ENCODE results near the gene SIGLEC5.

SIGLEC5 gene

GRCh38 chr19:51644636-51645271, 14.6 kb upstream of the SIGLEC5 start:
- H3K4me1 Mint-ChIP-seq (ENCODE audit: low read depth) = no peaks in the 10 kb centered on the region
- H3K27me3 Mint-ChIP-seq (ENCODE audit: low read depth) = peaks cover 10% of the 10 kb centered on the region
- H3K36me3 Mint-ChIP-seq (ENCODE audit: low read depth) = no peaks in the 10 kb centered on the region
- H3K4me3 Mint-ChIP-seq = no peak overlapping the region
- H3K9me3 Mint-ChIP-seq = no peaks in the 10 kb centered on the region
- no peak overlapping the region for H3K27ac Mint-ChIP-seq

GRCh38 chr19:51641648-51642047, 11.4 kb upstream of the SIGLEC5 start:
- H3K27ac Mint-ChIP-seq = no peak overlapping the region
- H3K4me3 Mint-ChIP-seq = no peak overlapping the region
- H3K4me1 Mint-ChIP-seq (ENCODE audit: low read depth) = no peaks in the 10 kb centered on the region
- H3K9me3 Mint-ChIP-seq = peaks cover 7% of the 10 kb centered on the region
- peaks cover 24% of the 10 kb centered on the region for H3K27me3 Mint-ChIP-seq (ENCODE audit: low read depth)
- no peaks in the 10 kb centered on the region for H3K36me3 Mint-ChIP-seq (ENCODE audit: low read depth)

DNA sequence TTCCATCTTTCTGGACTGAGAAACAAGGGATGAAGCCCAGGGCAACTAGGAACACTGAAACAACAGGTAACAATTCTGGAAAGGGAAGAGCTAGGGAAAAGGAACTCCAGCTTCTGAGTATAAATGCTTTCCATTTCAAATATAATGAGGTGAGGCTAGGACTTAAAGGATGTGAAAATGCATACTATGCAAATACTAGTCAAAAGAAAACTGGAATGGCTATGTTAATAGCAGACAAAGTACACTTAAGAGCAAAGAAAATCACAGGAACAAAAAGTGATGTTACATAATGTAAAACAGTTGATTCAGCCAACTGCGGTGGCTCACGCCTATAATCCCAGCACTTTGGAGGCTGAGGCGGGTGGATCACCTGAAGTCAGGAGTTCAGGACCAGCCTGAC, 10.2 kb upstream of the SIGLEC5 start:
- Mint-ChIP-seq H3K4me3 (no peak overlapping the region), H3K4me1 (ENCODE audit: low read depth) (no peaks in the 10 kb centered on the region), H3K27me3 (ENCODE audit: low read depth) (peaks cover 24% of the 10 kb centered on the region), H3K9me3 (peaks cover 7% of the 10 kb centered on the region), H3K36me3 (ENCODE audit: low read depth) (no peaks in the 10 kb centered on the region), H3K27ac (no peak overlapping the region)

- peaks cover 24% of the 10 kb centered on the region for H3K27me3 Mint-ChIP-seq (ENCODE audit: low read depth)
- no peak overlapping the region for H3K4me3 Mint-ChIP-seq
These were observed 9.7 kb upstream of the SIGLEC5 start for GRCh38 chr19:51639916-51640315.

DNA sequence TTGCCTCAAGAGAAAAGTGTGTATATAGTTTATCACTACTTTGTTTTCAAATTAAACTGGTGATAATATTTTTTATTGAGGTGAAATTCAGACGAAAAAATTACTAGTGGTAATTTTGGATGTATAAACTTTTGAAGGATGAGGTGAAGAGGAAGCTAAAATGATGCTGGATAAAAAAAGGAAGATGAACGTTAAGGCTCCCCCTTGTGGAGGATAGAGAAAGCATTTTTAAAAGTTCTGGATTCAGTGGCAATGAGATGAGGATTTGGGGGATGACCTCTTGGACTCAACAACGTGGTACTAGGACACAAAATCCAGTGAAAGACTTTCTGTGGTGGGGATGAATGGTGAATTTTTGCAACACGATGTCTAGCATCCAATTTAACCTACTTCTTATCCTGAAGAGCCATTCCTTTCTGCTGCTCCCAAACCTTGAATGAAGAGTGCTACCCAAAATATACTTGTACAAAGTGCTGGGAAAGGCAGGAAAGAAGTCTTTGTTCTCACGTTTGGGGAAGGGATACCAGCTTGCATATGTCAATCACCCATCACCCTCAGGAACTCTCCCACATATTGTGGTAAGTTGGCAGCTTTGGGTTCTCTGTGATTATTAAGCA, 7.3 kb upstream of the SIGLEC5 start:
- Mint-ChIP-seq H3K27me3 (ENCODE audit: low read depth) (peaks cover 24% of the 10 kb centered on the region), H3K4me1 (ENCODE audit: low read depth) (no peaks in the 10 kb centered on the region), H3K36me3 (ENCODE audit: low read depth) (no peaks in the 10 kb centered on the region), H3K9me3 (peaks cover 7% of the 10 kb centered on the region), H3K4me3 (no peak overlapping the region), H3K27ac (no peak overlapping the region)

More at GRCh38 chr19:51639916-51640315, 9.7 kb upstream of the SIGLEC5 start:
- Mint-ChIP-seq H3K27ac (no peak overlapping the region), H3K36me3 (ENCODE audit: low read depth) (no peaks in the 10 kb centered on the region), H3K9me3 (peaks cover 7% of the 10 kb centered on the region), H3K4me1 (ENCODE audit: low read depth) (no peaks in the 10 kb centered on the region)

- peaks cover 5% of the 10 kb centered on the region for H3K9me3 Mint-ChIP-seq
- no peak overlapping the region for H3K4me3 Mint-ChIP-seq
- H3K27me3 Mint-ChIP-seq (ENCODE audit: low read depth) = no peaks in the 10 kb centered on the region
- no peak overlapping the region for H3K27ac Mint-ChIP-seq
- H3K36me3 Mint-ChIP-seq (ENCODE audit: low read depth) = no peaks in the 10 kb centered on the region
- no peaks in the 10 kb centered on the region for H3K4me1 Mint-ChIP-seq (ENCODE audit: low read depth)
These were observed 1.9 kb upstream of the SIGLEC5 start for GRCh38 chr19:51632126-51632525.

DNA sequence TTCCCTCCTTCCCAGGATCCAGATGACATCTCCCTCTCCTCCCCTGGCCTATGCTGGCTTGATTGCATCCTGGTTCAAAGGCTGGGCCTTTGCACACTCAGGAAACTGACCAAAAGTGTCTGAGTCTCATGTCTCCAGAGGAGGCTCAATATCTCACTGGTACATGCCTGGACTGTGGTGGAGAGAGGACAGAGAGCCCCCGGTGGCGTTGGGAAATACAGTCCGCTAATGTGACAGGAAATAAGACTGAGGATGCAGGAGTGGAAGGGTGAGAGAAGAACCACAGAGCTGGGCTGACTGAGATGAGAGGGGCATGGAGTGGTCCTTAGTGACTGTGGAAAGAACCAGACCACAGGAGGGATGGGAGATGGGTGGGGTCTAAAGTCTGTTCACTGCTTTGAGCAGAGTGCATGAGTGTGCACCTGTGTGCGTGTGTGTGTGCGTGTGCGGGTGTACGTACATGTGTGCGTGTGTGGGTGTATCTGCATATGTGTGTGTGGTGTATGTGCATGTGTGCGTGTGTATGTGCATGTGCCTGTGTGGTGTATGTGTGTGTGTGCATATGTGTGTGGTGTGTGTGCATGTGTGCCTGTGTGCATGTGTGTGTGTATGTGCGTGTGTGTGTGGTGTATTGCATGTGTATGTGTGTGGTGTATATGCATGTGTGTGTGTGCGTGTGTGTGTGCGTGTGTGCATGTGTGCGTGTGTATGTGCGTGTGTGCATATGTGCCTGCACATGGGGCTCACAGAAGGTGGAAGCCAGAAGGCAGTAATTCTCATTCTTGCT, 1.9 kb downstream of the SIGLEC5 start:
- H3K4me1 Mint-ChIP-seq (ENCODE audit: low read depth) = no peaks in the 10 kb centered on the region
- H3K27ac Mint-ChIP-seq = no peak overlapping the region
- no peaks in the 10 kb centered on the region for H3K36me3 Mint-ChIP-seq (ENCODE audit: low read depth)
- H3K27me3 Mint-ChIP-seq (ENCODE audit: low read depth) = no peaks in the 10 kb centered on the region
- no peak overlapping the region for H3K4me3 Mint-ChIP-seq
- H3K9me3 Mint-ChIP-seq = no peaks in the 10 kb centered on the region

DNA sequence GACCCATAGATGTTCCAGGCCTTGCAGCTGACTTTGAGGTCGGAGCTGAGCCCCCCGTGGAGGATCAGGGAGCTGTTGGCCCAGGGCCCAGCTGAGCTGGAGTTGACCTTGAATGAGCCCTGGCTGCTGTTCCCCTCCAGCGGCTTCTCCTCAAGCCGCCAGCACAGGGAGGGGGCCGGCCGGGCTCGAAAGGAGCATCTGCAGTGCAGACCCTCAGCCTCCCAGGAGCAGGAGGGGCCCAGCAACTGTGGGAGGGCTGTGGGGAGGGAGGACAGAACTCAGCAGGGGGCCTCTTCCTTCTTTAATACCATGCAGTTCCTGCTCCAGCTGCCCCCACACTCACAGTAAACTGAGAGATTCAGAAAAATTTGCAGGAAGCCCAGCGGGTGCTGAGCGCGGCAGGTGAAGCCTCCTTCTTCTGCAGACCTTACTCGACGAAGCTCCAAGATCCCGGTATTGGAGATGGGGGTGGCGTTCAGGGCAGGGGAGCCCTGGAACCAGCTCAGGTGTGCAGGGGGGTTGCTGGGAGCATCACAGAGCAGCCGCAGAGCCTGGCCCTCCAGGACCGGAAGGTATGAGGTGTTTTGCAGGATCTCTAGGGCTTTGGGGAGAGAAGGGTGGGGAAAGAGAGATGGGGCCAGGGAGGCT, 2.6 kb downstream of the SIGLEC5 start:
- Mint-ChIP-seq H3K27me3 (ENCODE audit: low read depth) (no peaks in the 10 kb centered on the region), H3K36me3 (ENCODE audit: low read depth) (no peaks in the 10 kb centered on the region), H3K9me3 (no peaks in the 10 kb centered on the region), H3K4me3 (no peak overlapping the region), H3K27ac (no peak overlapping the region), H3K4me1 (ENCODE audit: low read depth) (no peaks in the 10 kb centered on the region)

DNA sequence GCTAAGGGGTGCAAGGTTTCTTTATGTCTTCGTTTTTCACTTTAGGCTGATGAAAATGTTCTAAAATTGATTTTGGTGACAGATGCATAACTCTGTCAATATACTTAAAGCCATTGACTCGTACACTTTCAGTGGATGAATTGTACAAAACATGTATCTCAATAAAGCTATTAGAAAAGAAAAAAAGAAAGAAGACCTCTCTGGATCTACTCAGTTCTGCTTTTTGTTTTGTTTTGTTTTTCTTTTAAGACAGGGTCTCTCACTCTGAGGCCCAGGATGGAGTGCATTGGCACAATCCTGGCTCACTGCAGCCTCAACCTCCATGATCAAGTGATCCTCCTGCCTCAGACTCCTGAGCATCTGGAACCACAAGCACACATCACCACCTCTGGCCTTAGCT, 3.5 kb downstream of the SIGLEC5 start:
- Mint-ChIP-seq H3K9me3 (no peaks in the 10 kb centered on the region), H3K27ac (no peak overlapping the region), H3K36me3 (ENCODE audit: low read depth) (no peaks in the 10 kb centered on the region), H3K4me1 (ENCODE audit: low read depth) (no peaks in the 10 kb centered on the region), H3K27me3 (ENCODE audit: low read depth) (no peaks in the 10 kb centered on the region), H3K4me3 (no peak overlapping the region)

DNA sequence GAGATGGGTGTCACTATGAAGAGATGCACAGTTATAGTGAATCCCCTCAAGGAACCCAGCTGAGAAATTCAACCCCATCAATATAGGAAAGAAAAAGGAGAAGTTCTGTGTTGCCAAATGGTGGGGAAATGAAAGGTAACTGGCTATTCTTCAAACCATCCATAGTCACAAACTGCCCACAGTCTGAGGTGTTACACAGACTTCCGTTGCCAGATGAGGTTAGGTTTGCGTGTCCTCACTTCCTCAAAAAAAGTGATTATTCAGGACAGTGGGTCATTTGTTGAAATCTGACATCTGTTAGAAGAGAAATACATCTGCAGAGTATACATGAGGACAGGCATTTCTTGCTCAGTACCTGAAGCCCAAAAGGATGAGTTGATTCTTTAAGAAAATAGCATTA, 9.0 kb downstream of the SIGLEC5 start:
- Mint-ChIP-seq H3K36me3 (ENCODE audit: low read depth) (no peaks in the 10 kb centered on the region), H3K4me3 (no peak overlapping the region), H3K9me3 (no peaks in the 10 kb centered on the region), H3K27ac (no peak overlapping the region), H3K4me1 (ENCODE audit: low read depth) (no peaks in the 10 kb centered on the region), H3K27me3 (ENCODE audit: low read depth) (peaks cover 15% of the 10 kb centered on the region)

DNA sequence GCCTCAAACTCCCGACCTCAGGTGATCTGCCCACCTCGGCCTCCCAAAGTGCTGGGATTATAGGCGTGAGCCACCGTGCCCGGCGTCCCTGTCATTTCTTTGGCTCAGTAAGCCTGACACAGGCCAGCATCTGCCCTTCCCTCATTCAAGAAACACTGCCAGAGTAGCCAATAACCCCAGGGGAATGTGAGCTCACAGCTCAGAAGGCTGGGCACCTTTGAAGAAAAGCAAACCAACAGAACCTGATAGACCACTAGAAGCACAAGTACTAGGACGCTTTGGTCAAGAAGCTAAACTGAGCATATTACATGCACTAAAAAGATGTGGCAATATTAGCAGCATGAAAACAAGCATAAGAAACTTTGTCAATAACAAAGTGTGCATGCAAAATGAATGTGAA, 14.2 kb downstream of the SIGLEC5 start:
- peaks cover 8% of the 10 kb centered on the region for H3K9me3 Mint-ChIP-seq
- H3K27ac Mint-ChIP-seq = no peak overlapping the region
- H3K4me3 Mint-ChIP-seq = no peak overlapping the region
- H3K4me1 Mint-ChIP-seq (ENCODE audit: low read depth) = no peaks in the 10 kb centered on the region
- H3K27me3 Mint-ChIP-seq (ENCODE audit: low read depth) = peaks cover 15% of the 10 kb centered on the region
- no peaks in the 10 kb centered on the region for H3K36me3 Mint-ChIP-seq (ENCODE audit: low read depth)

- Mint-ChIP-seq H3K27ac (no peak overlapping the region), H3K9me3 (peaks cover 8% of the 10 kb centered on the region), H3K36me3 (ENCODE audit: low read depth) (no peaks in the 10 kb centered on the region), H3K4me3 (no peak overlapping the region), H3K27me3 (ENCODE audit: low read depth) (peaks cover 7% of the 10 kb centered on the region), H3K4me1 (ENCODE audit: low read depth) (no peaks in the 10 kb centered on the region)
These were observed 15.4 kb downstream of the SIGLEC5 start for GRCh38 chr19:51614789-51615188.

DNA sequence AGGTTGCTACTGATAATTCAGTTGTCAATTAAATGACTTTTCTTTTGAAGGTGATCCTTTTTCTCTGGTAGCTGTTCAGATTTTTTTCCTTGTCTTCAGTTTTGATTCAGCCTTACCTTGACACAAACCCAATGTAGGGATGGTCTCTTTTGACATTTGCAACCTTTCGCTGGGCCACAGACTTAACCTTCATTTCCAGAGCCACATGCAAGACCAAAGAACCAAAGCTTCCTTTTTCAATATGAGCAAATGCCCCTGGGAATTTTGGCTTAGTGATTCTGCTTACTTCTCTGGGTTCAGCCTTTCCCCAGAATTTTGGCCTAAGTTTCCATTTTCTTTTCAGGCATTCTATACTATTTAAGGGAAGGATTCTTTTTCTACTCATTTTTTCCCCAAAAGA, 19.6 kb downstream of the SIGLEC5 start:
- Mint-ChIP-seq H3K9me3 (peaks cover 8% of the 10 kb centered on the region), H3K27me3 (ENCODE audit: low read depth) (no peaks in the 10 kb centered on the region), H3K4me1 (ENCODE audit: low read depth) (peaks cover 7% of the 10 kb centered on the region), H3K27ac (no peak overlapping the region), H3K4me3 (no peak overlapping the region), H3K36me3 (ENCODE audit: low read depth) (no peaks in the 10 kb centered on the region)

DNA sequence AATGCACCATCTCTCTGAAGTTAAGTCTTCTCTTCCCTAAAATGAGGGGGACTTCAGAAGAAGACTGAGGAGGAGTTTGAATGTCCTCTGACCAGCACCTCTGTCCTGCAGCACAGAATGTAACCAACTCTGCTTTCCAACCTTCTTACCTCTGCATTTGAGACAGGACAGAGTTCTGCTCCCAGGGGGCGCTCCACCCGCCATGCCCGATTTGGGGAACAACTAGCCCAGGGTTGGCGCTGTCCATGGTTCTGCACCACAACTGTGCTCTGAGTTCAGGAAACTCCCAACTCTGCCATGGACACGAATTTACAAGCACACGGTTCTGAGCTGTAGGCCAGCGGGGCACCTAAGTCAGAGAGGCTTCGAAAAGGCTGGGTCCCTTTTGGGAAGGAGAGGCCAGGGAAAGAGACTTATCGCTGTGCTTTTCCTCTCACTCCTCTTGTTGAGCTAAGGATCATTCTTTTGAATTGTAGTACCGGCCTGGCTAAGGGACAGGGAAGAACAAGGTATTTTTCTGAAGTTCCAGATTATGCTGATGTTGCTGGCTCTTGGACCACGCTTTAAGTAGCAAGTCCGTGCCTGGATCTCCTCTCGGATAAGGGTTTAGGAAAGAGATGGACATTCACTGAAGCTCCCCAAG, 22.2 kb downstream of the SIGLEC5 start:
- H3K27me3 Mint-ChIP-seq (ENCODE audit: low read depth) = peaks cover 4% of the 10 kb centered on the region
- peaks cover 6% of the 10 kb centered on the region for H3K9me3 Mint-ChIP-seq
- no peak overlapping the region for H3K27ac Mint-ChIP-seq
- H3K36me3 Mint-ChIP-seq (ENCODE audit: low read depth) = no peaks in the 10 kb centered on the region
- peaks cover 7% of the 10 kb centered on the region for H3K4me1 Mint-ChIP-seq (ENCODE audit: low read depth)
- H3K4me3 Mint-ChIP-seq = no peak overlapping the region

All from T-helper 1 cell treated with Interleukin-12 subunit alpha and Interleukin-12 subunit beta and Interleukin-4 antibody, amounts not matched to agents 30 μg/mL and 1 μg/mL, for 36 hours (primary cell).